ENCODE results near the gene MRPL27.

The MRPL27 gene

GRCh38 chr17:50359005-50359699 lies 13.8 kb downstream of the MRPL27 start:
- H3K27me3 ChIP-seq (ENCODE audit: insufficient read depth, low read length) = no peaks in the 10 kb centered on the region
- no peak overlapping the region for H3K4me3 ChIP-seq (ENCODE audit: low read length)
- WGBS = 90% methylated on average over 5 of the region's 5 CpGs
- peaks cover 12% of the 10 kb centered on the region for H3K4me1 ChIP-seq (ENCODE audit: insufficient read depth, low read length)
- no peak overlapping the region for H3K27ac ChIP-seq (ENCODE audit: low read depth, low read length)
- no peak overlapping the region for H3K9ac ChIP-seq (ENCODE audit: low read depth, low read length)
- no peaks in the 10 kb centered on the region for H3K9me3 ChIP-seq (ENCODE audit: insufficient read depth, low read depth, low read length)
- H3K36me3 ChIP-seq (ENCODE audit: insufficient read depth, low read length) = peaks cover 59% of the 10 kb centered on the region

DNA sequence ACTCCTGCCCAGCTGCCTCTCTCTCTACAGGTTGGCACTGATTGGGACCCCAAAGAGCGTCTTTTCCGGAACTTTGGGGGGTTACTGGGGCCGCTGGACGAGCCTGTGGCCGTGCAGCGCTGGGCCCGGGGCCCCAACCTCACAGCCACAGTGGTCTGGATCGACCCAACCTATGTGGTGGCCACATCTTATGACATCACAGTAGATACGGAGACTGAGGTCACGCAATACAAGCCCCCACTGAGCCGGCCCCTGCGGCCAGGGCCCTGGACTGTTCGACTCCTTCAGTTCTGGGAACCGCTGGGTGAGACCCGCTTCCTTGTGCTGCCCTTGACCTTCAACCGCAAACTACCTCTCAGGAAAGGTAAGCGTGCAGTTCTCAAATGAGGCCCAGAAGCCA lies 14.8 kb downstream of the MRPL27 start:
- 96% methylated on average over 17 of the region's 17 CpGs for WGBS
- Histone ChIP-seq H3K4me1 (ENCODE audit: insufficient read depth, low read length) (peaks cover 8% of the 10 kb centered on the region), H3K27me3 (ENCODE audit: insufficient read depth, low read length) (no peaks in the 10 kb centered on the region), H3K4me3 (ENCODE audit: low read length) (no peak overlapping the region), H3K27ac (ENCODE audit: low read depth, low read length) (no peak overlapping the region), H3K9me3 (ENCODE audit: insufficient read depth, low read depth, low read length) (no peaks in the 10 kb centered on the region), H3K9ac (ENCODE audit: low read depth, low read length) (no peak overlapping the region), H3K36me3 (ENCODE audit: insufficient read depth, low read length) (peaks cover 63% of the 10 kb centered on the region)

DNA sequence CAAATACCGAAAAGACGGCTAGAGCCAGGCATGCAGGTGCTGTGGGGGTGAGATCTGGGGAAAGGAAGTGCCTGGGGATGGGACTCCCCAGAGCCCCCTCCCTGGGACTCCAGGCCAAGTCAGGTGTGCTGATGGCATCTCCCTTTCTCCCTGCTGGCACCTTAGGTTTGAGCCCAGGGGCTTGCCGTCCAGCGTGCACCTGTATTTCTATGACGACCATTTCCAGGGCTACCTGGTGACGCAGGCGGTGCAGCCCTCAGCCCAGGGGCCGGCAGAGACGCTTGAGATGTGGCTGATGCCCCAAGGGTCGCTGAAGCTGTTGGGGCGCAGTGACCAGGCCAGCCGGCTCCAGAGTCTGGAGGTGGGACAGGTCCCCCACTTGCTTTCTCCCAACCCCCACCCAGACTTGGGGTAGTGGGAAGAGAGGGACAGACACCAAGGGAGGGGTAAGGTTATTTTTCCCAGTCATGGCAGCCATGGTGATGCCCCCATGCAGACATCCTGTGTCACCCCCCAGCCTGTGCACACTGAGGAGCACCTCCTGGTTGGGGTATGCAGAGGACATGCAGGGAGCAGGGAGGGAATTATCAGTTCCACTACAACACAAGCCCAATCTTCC lies 16.0 kb downstream of the MRPL27 start:
- Histone ChIP-seq H3K27ac (ENCODE audit: low read depth, low read length) (no peak overlapping the region), H3K4me1 (ENCODE audit: insufficient read depth, low read length) (no peaks in the 10 kb centered on the region), H3K9me3 (ENCODE audit: insufficient read depth, low read depth, low read length) (no peaks in the 10 kb centered on the region), H3K27me3 (ENCODE audit: insufficient read depth, low read length) (no peaks in the 10 kb centered on the region), H3K4me3 (ENCODE audit: low read length) (no peak overlapping the region), H3K9ac (ENCODE audit: low read depth, low read length) (no peak overlapping the region), H3K36me3 (ENCODE audit: insufficient read depth, low read length) (peaks cover 63% of the 10 kb centered on the region)
- 97% methylated on average over 12 of the region's 12 CpGs for WGBS

DNA sequence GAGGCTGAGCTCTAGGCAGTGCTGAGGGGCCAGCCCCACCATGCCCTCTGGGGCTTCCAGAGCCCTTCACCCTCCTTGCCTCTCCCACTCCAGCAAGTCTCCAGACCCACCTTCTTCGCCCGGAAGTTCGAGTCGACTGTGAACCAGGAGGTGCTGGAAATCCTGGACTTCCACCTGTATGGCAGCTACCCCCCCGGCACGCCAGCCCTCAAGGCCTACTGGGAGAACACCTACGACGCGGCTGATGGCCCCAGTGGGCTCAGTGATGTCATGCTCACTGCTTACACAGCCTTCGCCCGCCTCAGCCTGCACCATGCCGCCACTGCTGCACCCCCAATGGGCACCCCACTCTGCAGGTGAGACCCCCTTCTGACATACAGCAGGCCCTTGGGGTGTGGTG lies 16.6 kb downstream of the MRPL27 start:
- 96% methylated on average over 12 of the region's 12 CpGs for WGBS
- H3K27ac ChIP-seq (ENCODE audit: low read depth, low read length) = no peak overlapping the region
- H3K4me3 ChIP-seq (ENCODE audit: low read length) = no peak overlapping the region
- H3K9ac ChIP-seq (ENCODE audit: low read depth, low read length) = no peak overlapping the region
- H3K9me3 ChIP-seq (ENCODE audit: insufficient read depth, low read depth, low read length) = no peaks in the 10 kb centered on the region
- peaks cover 63% of the 10 kb centered on the region for H3K36me3 ChIP-seq (ENCODE audit: insufficient read depth, low read length)
- H3K4me1 ChIP-seq (ENCODE audit: insufficient read depth, low read length) = no peaks in the 10 kb centered on the region
- H3K27me3 ChIP-seq (ENCODE audit: insufficient read depth, low read length) = no peaks in the 10 kb centered on the region

DNA sequence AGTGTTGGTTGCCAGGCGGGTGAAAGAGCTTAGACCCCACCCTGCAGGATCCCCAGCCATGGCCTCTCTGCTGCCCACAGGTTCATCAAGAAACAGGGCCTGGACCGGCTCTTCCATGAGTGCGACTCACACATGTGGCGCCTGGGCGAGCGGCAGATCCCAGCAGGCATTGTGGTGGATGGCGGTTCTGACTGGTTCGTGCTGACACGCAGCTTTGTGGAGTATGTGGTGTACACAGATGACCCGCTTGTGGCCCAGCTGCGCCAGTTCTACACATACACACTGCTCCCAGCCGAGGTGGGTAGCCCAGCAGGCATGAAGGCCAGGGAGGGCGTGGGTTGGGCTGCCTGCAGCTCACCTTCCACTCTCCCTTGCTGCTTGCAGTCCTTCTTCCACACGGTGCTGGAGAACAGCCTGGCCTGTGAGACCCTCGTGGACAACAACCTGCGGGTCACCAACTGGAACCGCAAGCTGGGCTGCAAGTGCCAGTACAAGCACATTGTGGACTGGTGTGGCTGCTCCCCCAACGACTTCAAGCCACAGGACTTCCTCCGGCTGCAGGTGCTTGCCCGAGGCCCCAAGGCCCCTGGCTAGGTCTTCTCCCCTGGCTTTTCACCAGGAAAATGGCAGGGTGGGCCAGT lies 17.2 kb downstream of the MRPL27 start:
- no peak overlapping the region for H3K9ac ChIP-seq (ENCODE audit: low read depth, low read length)
- WGBS = 96% methylated on average over 20 of the region's 20 CpGs

DNA sequence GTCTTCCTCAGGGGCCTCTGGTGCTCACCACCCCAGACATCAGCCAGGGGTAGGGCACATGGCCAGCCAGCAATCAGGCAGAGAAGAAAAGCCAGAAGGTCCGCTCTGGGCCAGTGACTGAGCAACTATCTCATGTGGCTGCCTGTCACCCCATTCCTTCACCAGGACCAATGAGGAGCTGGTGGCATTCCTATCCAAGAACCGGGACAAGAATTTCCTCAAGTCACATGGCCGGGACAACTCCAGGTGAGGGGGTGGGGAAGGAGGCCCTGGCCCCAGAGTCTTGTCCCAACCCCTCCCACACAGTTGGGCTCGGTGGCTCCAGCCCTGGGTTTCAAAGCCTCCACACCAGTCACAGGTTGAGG lies 17.7 kb downstream of the MRPL27 start:
- H3K9ac ChIP-seq (ENCODE audit: low read depth, low read length) = no peak overlapping the region
- H3K4me3 ChIP-seq (ENCODE audit: low read length) = no peak overlapping the region
- peaks cover 63% of the 10 kb centered on the region for H3K36me3 ChIP-seq (ENCODE audit: insufficient read depth, low read length)
- H3K9me3 ChIP-seq (ENCODE audit: insufficient read depth, low read depth, low read length) = no peaks in the 10 kb centered on the region
- no peak overlapping the region for H3K27ac ChIP-seq (ENCODE audit: low read depth, low read length)
- H3K27me3 ChIP-seq (ENCODE audit: insufficient read depth, low read length) = no peaks in the 10 kb centered on the region
- WGBS = 100% methylated on average over 2 of the region's 4 CpGs
- H3K4me1 ChIP-seq (ENCODE audit: insufficient read depth, low read length) = no peaks in the 10 kb centered on the region

More for the DNA sequence above, 17.2 kb downstream of the MRPL27 start:
- peaks cover 63% of the 10 kb centered on the region for H3K36me3 ChIP-seq (ENCODE audit: insufficient read depth, low read length)
- no peak overlapping the region for H3K27ac ChIP-seq (ENCODE audit: low read depth, low read length)
- H3K9me3 ChIP-seq (ENCODE audit: insufficient read depth, low read depth, low read length) = no peaks in the 10 kb centered on the region
- no peak overlapping the region for H3K4me3 ChIP-seq (ENCODE audit: low read length)
- H3K4me1 ChIP-seq (ENCODE audit: insufficient read depth, low read length) = no peaks in the 10 kb centered on the region
- H3K27me3 ChIP-seq (ENCODE audit: insufficient read depth, low read length) = no peaks in the 10 kb centered on the region

GRCh38 chr17:50354776-50355175 lies 18.2 kb downstream of the MRPL27 start:
- 96% methylated on average over 13 of the region's 13 CpGs for WGBS
- Histone ChIP-seq H3K4me3 (ENCODE audit: low read length) (no peak overlapping the region), H3K36me3 (ENCODE audit: insufficient read depth, low read length) (peaks cover 58% of the 10 kb centered on the region), H3K4me1 (ENCODE audit: insufficient read depth, low read length) (no peaks in the 10 kb centered on the region), H3K9me3 (ENCODE audit: insufficient read depth, low read depth, low read length) (no peaks in the 10 kb centered on the region), H3K27me3 (ENCODE audit: insufficient read depth, low read length) (no peaks in the 10 kb centered on the region), H3K27ac (ENCODE audit: low read depth, low read length) (no peak overlapping the region), H3K9ac (ENCODE audit: low read depth, low read length) (no peak overlapping the region)

DNA sequence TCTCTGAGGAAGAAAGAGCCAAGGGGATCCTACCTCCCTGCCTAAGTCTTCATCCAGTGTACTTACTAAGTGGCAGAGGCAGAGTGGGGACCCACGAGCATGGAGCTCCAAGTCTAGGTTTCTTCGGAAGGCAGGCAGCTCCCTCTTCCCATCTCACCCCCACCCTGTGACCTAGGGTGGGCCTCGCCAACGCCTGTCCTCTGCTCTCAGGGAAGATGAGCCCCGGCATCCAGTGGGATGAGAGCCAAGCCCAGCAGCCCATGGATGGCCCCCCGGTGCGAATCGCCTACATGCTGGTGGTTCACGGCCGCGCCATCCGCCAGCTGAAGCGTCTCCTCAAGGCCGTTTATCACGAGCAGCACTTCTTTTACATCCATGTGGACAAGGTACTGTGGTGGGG lies 18.8 kb downstream of the MRPL27 start:
- WGBS = 95% methylated on average over 15 of the region's 15 CpGs
- H3K9ac ChIP-seq (ENCODE audit: low read depth, low read length) = no peak overlapping the region
- no peaks in the 10 kb centered on the region for H3K4me1 ChIP-seq (ENCODE audit: insufficient read depth, low read length)
- H3K4me3 ChIP-seq (ENCODE audit: low read length) = no peak overlapping the region
- H3K36me3 ChIP-seq (ENCODE audit: insufficient read depth, low read length) = peaks cover 52% of the 10 kb centered on the region
- no peaks in the 10 kb centered on the region for H3K9me3 ChIP-seq (ENCODE audit: insufficient read depth, low read depth, low read length)
- no peak overlapping the region for H3K27ac ChIP-seq (ENCODE audit: low read depth, low read length)
- no peaks in the 10 kb centered on the region for H3K27me3 ChIP-seq (ENCODE audit: insufficient read depth, low read length)

DNA sequence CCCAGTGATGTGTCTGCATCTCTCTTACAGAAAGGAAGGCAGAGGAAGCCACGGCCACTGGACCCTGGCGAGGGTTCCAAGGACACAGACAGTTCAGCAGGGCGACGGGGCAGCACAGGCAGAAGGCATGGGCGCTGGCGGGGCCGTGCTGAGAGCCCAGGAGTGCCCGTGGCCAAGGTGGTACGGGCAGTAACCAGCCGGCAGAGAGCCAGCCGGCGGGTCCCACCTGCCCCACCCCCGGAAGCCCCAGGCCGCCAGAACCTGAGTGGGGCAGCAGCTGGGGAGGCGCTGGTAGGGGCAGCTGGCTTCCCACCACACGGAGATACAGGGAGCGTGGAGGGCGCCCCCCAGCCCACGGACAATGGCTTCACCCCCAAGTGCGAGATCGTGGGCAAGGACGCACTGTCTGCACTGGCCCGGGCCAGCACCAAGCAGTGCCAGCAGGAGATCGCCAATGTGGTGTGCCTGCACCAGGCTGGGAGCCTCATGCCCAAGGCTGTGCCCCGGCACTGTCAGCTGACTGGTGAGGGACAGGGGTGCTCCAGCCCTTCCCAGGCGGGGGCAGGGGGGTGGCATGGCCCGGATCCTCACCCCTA lies 19.3 kb downstream of the MRPL27 start:
- WGBS = 94% methylated on average over 27 of the region's 27 CpGs

DNA sequence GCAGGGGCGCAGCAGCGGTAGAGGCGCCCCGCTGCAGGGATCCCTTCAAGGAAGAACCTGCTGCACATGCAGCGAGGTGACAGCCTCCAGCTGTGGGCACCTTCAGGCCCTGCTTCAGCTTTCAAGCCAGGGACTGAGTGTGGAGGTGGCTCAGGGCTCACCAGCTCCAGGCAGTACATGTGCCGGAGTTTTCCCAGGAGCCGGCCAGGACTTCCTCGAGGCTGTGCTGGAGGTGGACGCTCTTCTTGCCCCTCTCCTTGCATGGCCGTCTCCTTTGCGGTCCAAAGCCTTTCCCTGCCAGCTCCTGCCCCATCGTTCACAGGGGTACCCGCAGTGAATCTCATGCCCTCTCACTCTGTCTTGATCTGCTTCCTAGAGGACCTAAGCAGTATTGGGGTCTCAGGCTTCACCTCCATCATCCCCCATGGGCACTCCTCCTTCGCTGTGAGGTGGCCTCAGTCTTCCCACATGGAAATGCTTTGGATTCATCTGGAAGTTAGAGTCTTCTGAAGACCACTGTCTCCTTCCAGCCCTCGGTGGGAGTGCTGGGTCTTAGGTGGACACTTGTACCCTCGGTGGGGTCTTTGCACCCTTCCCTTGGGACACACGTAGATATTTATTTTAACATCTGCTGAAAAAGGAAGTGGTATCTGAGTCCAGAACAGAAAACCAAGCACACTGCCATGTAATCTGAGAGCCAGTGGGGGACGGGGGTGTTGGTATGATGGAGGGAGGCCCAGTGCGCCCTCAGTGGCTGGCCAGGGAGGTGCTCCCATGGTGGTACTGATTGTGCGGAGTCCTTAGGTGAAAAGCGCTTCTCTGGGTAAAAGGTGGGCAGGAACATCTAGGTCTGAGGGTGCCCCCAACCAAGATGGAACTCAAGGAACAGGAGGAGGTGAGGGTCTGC lies 20.0 kb downstream of the MRPL27 start:
- no peak overlapping the region for H3K4me3 ChIP-seq (ENCODE audit: low read length)
- peaks cover 40% of the 10 kb centered on the region for H3K36me3 ChIP-seq (ENCODE audit: insufficient read depth, low read length)
- no peak overlapping the region for H3K9ac ChIP-seq (ENCODE audit: low read depth, low read length)
- H3K27ac ChIP-seq (ENCODE audit: low read depth, low read length) = no peak overlapping the region
- H3K9me3 ChIP-seq (ENCODE audit: insufficient read depth, low read depth, low read length) = no peaks in the 10 kb centered on the region
- peaks cover 7% of the 10 kb centered on the region; the same call in 1 of the 2 replicates for H3K4me1 ChIP-seq (ENCODE audit: insufficient read depth, low read length)
- H3K27me3 ChIP-seq (ENCODE audit: insufficient read depth, low read length) = no peaks in the 10 kb centered on the region
- 91% methylated on average over 21 of the region's 21 CpGs for WGBS

More for the DNA sequence above, 19.3 kb downstream of the MRPL27 start:
- no peaks in the 10 kb centered on the region for H3K9me3 ChIP-seq (ENCODE audit: insufficient read depth, low read depth, low read length)
- H3K36me3 ChIP-seq (ENCODE audit: insufficient read depth, low read length) = peaks cover 47% of the 10 kb centered on the region
- H3K4me3 ChIP-seq (ENCODE audit: low read length) = no peak overlapping the region
- no peak overlapping the region for H3K27ac ChIP-seq (ENCODE audit: low read depth, low read length)
- peaks cover 1% of the 10 kb centered on the region; the same call in 1 of the 2 replicates for H3K4me1 ChIP-seq (ENCODE audit: insufficient read depth, low read length)
- no peak overlapping the region for H3K9ac ChIP-seq (ENCODE audit: low read depth, low read length)
- no peaks in the 10 kb centered on the region for H3K27me3 ChIP-seq (ENCODE audit: insufficient read depth, low read length)

All from HUES64 (cell line).